22Rv1 (cell line): ENCODE data around the gene KLHDC8A.

ENCODE experiments used
- ZFX ChIP-seq: fragments of 450-650 bp; IDR thresholded peaks from 2 replicates; pipeline ENCODE4 v1.6.1; 2017; ENCODE audit warnings: antibody characterized with exemption, borderline replicate concordance
- TF ChIP-seq, protein P1 (sequence below): fragments of 450-650 bp; IDR thresholded peaks from 2 replicates; pipeline ENCODE4 v1.5.1; 2017; ENCODE audit warnings: mild to moderate bottlenecking

DNA sequence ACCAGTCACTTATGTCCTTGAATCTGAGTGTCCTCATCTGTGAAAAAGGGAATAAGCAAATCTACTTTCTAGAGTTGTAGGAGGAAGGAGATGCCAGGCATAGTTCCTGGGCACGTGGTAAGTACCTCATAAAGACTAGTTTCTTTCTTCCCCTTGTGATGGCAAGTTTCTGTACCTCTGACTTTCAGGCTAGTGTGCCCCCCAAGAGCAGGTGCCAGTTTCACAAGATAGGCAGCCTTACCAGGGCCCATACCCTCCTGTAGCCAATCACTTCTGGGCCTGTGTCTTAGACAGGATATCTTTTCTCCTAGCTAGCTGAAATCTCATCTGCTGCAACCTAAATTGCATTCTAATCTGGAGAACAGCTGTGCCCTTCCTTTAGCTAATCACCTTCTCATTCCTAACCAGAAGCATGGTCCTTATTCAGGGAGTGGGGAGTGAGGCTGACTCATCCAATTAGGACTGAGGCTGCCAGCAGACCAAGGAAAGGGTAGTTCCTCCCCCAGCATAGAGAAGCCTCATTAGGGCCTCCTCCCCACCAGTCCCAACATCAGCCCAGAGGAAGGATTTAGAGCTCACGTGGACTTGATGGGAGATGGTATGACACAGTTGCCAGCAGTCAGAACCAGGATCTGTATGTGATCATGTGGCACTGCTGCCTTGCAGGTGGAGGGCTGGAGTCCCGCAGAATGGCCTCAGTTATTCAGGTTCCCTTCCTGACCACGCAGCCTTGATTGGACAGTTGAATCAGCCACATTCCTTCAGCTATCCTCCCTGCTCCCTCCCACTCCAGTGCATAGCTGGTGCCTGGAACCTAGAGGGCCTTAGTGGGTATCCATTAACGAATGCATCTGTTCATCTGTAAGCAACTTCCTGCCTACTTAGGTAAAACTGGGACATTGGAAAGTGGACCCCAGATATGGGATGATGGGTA, 7.9 kb downstream of the KLHDC8A start:
- TF ChIP-seq, protein P1, sequence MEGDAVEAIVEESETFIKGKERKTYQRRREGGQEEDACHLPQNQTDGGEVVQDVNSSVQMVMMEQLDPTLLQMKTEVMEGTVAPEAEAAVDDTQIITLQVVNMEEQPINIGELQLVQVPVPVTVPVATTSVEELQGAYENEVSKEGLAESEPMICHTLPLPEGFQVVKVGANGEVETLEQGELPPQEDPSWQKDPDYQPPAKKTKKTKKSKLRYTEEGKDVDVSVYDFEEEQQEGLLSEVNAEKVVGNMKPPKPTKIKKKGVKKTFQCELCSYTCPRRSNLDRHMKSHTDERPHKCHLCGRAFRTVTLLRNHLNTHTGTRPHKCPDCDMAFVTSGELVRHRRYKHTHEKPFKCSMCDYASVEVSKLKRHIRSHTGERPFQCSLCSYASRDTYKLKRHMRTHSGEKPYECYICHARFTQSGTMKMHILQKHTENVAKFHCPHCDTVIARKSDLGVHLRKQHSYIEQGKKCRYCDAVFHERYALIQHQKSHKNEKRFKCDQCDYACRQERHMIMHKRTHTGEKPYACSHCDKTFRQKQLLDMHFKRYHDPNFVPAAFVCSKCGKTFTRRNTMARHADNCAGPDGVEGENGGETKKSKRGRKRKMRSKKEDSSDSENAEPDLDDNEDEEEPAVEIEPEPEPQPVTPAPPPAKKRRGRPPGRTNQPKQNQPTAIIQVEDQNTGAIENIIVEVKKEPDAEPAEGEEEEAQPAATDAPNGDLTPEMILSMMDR: no peak
- no peak for TF ChIP-seq ZFX
